Endometrial microvascular endothelial cells (primary cell): ENCODE measurements around the gene ABCA2. TPM values are rescaled to one million over a fixed set of nuclear protein-coding genes. Genes with fewer than 3 reads are reported as not detected.

Experiments
- in situ Hi-C: cut with HindIII; loops from 2 replicates; pipeline ENCODE4 v1.10.0; 2017; ENCODE audit warnings: low sequenced_read_pairs, low pct_unique_long_range_greater_than_20kb; ENCODE audit errors: inconsistent ontology term
- total RNA-seq: library from RNA; depleted of rRNA; stranded (reverse); fragments of >200 nt; gene quantifications from one replicate; pipeline ENCODE4 v1.2.3, GENCODE V29; 2015; ENCODE audit errors: inconsistent ontology term

ABCA2 gene
- total RNA-seq, 1 donor from 2014 or later: 4.0 TPM

GRCh38 chr9:136977223-136977622 lies 50.8 kb downstream of the ABCA2 start, which contains the start of gene PTGDS:
PTGDS (plus strand) TSS chr9:136977504; CDS start chr9:136977579, 75 bp downstream.
- in situ Hi-C loops: no loop called here

GRCh38 chr9:136975644-136976043 lies 52.4 kb downstream of the ABCA2 start:
- in situ Hi-C loops: no loop called here

- in situ Hi-C loops: no loop called here
Observed at GRCh38 chr9:136974817-136975535, 53.1 kb downstream of the ABCA2 start.

- in situ Hi-C loops: no loop called here
Observed at GRCh38 chr9:136973618-136974617, 54.1 kb downstream of the ABCA2 start.

GRCh38 chr9:136972743-136973142 lies 55.3 kb downstream of the ABCA2 start:
- in situ Hi-C loops: no loop called here

GRCh38 chr9:136972335-136972734 lies 55.7 kb downstream of the ABCA2 start:
- in situ Hi-C loops: no loop called here

- in situ Hi-C loops: no loop called here
Observed at GRCh38 chr9:136971746-136972145, 56.3 kb downstream of the ABCA2 start.

GRCh38 chr9:136970361-136970760 lies 57.7 kb downstream of the ABCA2 start:
- in situ Hi-C loops: no loop called here

- in situ Hi-C loops: no loop called here
Observed at GRCh38 chr9:136969774-136970173, 58.3 kb downstream of the ABCA2 start.

GRCh38 chr9:136969150-136969549 lies 58.9 kb downstream of the ABCA2 start:
- in situ Hi-C loops: no loop called here

GRCh38 chr9:136968333-136969127 lies 59.5 kb downstream of the ABCA2 start:
- in situ Hi-C loops: no loop called here

- in situ Hi-C loops: no loop called here
Observed at GRCh38 chr9:136965771-136966484, 62.1 kb downstream of the ABCA2 start.

GRCh38 chr9:136964833-136965422 lies 63.1 kb downstream of the ABCA2 start:
- in situ Hi-C loops: no loop called here

GRCh38 chr9:136964171-136964689 lies 63.8 kb downstream of the ABCA2 start:
- in situ Hi-C loops: no loop called here

GRCh38 chr9:136963751-136964150 lies 64.3 kb downstream of the ABCA2 start:
- in situ Hi-C loops: no loop called here

GRCh38 chr9:136963341-136963740 lies 64.7 kb downstream of the ABCA2 start:
- in situ Hi-C loops: no loop called here

GRCh38 chr9:136962701-136963248 lies 65.3 kb downstream of the ABCA2 start:
- in situ Hi-C loops: no loop called here

- in situ Hi-C loops: no loop called here
Observed at GRCh38 chr9:136962163-136962562, 65.9 kb downstream of the ABCA2 start.
